ENCODE measurements around the gene ATP6AP2.

ATP6AP2 gene

DNA sequence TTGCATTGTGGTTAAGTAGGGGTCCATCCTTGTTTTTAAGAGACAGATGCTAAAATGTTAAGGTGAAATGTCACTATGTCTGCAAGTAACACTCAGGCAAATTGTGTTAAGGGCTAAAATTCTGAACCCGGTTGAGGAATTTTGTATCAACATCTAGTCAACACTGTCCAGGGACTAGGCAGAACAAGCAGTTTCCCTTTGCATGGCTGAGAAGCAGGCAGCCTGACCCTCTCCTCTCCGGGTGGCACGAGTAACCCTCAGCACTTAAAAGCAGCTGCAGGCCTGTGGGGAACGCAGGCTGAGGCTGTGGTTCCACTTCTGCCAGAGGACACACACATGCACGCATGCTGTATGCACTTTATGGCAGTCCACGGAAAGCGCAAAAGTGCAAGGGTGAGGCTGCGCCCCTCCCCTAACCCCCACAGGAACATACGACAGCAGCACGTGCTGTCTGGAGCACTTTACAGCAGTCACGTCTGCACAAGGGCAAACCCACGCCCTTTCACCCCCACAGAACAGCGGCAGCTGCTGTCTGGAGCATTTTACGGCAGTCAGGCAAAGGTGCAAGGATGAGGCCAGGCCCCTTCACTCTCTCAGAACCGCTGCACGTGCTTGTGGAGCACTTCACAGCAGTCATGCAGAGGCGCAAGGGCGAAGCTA, 41.8 kb downstream of the ATP6AP2 start:
- DNase-seq (ENCODE audit: low spot score), result no peak
- no peak overlapping the region for H3K4me3 ChIP-seq
- no peak overlapping the region for H3K27ac ChIP-seq
- TF ChIP-seq, protein P1, sequence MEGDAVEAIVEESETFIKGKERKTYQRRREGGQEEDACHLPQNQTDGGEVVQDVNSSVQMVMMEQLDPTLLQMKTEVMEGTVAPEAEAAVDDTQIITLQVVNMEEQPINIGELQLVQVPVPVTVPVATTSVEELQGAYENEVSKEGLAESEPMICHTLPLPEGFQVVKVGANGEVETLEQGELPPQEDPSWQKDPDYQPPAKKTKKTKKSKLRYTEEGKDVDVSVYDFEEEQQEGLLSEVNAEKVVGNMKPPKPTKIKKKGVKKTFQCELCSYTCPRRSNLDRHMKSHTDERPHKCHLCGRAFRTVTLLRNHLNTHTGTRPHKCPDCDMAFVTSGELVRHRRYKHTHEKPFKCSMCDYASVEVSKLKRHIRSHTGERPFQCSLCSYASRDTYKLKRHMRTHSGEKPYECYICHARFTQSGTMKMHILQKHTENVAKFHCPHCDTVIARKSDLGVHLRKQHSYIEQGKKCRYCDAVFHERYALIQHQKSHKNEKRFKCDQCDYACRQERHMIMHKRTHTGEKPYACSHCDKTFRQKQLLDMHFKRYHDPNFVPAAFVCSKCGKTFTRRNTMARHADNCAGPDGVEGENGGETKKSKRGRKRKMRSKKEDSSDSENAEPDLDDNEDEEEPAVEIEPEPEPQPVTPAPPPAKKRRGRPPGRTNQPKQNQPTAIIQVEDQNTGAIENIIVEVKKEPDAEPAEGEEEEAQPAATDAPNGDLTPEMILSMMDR (IDR thresholded peaks at IDR 0.05), result no peak

DNA sequence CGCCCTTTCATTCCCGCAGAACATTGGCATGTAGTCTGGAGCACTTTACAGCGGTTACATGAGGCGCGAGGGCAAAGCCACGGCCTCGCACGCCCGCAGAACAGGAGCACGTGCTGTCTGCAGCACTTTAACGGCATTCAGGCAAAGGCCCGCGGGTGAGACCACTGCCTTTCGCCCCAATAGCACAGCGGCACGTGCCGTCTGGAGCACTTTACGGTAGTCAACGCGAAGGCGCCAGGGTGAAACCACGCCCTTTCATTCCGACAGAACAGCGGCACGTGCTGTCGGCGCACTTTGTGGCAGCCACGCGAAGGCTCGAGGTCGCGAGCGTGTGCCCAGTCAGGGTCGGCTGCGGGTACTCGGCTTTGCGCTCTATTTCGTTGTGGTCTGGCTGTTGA, 42.4 kb downstream of the ATP6AP2 start, which contains the start of gene MPC1L:
MPC1L (plus strand) TSS at position 290 of the 398 bp plus-strand sequence. CDS start 138 bp downstream, outside the sequence.
- TF ChIP-seq, protein P1 (IDR thresholded peaks at IDR 0.05), result no peak
- H3K27ac ChIP-seq, result no peak within 1 kb of the TSS
- DNase-seq (ENCODE audit: low spot score), result no peak
- no peak within 1 kb of the TSS for H3K4me3 ChIP-seq

DNA sequence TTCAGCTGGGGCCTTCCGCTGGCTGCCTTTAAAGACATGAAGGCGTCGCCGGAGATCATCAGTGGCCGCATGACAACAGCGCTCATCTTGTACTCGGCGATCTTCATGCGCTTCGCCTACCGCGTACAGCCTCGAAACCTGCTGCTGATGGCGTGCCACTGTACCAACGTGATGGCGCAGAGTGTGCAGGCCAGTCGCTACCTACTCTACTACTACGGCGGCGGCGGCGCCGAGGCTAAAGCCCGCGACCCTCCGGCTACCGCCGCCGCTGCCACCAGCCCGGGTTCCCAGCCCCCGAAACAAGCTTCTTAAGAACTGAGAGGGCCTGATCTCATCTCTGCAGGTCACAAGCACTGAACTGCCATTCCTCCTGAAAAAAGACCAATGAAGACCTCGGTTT, 42.9 kb downstream of the ATP6AP2 start:
- Histone ChIP-seq H3K4me3 (no peak overlapping the region), H3K27ac (no peak overlapping the region)
- DNase-seq (ENCODE audit: low spot score), result no peak
- TF ChIP-seq, protein P1 (IDR thresholded peaks at IDR 0.05), result no peak

DNA sequence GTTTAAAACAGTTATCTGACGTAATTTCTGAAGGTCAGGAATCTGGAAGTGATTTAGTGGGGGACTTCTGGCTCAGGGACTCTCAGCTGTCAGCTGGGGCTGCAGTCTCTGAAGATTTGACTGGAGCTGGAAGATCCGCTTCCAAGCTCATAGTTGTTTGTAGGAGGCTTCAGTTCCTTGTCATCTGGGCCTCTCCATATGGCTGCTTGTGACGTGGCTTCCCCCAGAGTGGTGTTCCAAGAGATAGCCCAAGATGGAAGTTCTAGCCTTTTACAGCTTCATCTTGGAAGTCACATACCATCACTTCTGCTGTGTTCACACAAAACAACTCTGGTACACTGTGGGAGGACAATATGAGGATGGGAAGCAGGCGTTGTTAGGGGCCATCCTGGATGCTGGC, 44.5 kb downstream of the ATP6AP2 start:
- TF ChIP-seq, protein P1 (IDR thresholded peaks at IDR 0.05), result no peak
- no peak for DNase-seq (ENCODE audit: low spot score)
- Histone ChIP-seq H3K4me3 (no peak overlapping the region), H3K27ac (no peak overlapping the region)

DNA sequence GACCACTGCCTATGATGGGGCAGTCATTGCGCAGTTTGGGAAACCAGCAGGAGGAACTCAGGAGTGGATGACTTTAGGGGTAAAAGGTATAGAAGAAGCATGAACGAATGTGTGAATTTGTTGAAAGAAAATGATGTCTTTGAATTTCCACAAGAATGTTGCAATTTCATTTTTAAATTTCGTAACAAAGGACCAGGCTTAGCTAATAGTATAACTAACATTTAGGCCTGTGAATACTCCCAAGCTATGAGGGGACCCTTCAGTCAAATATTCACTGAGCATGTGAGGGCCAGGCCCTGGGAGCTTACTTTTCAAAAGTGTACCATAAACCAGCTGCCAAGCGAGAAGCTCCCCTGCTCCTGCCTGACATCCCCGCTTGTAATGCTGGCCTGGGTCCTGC, 47.7 kb downstream of the ATP6AP2 start:
- TF ChIP-seq, protein P1 (IDR thresholded peaks at IDR 0.05), result no peak

DNA sequence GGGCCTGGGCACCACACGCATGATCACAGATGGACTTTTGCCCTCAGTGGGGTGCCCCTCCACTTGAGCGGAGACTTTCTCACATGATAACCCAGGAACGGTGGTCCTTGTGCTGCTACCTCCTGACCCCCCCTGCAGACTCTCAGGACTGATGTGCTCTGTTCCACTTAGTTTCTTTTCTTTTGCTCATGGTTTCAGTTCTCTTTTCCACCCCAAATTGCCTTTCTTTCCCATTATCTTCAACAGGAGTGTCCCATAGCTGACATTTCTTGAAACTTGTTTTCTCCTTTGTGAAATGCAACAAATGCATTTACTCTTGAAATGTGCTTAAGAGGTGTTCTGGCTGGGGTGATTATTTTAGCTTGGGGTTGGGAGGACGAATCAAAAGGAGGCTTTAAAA, 51.4 kb downstream of the ATP6AP2 start:
- Histone ChIP-seq H3K4me3 (no peak overlapping the region), H3K27ac (no peak overlapping the region)
- TF ChIP-seq, protein P1 (IDR thresholded peaks at IDR 0.05), result no peak
- DNase-seq (ENCODE audit: low spot score), result no peak

More for the DNA sequence above, 47.7 kb downstream of the ATP6AP2 start:
- DNase-seq (ENCODE audit: low spot score), result no peak
- no peak overlapping the region for H3K27ac ChIP-seq
- H3K4me3 ChIP-seq, result no peak overlapping the region

DNA sequence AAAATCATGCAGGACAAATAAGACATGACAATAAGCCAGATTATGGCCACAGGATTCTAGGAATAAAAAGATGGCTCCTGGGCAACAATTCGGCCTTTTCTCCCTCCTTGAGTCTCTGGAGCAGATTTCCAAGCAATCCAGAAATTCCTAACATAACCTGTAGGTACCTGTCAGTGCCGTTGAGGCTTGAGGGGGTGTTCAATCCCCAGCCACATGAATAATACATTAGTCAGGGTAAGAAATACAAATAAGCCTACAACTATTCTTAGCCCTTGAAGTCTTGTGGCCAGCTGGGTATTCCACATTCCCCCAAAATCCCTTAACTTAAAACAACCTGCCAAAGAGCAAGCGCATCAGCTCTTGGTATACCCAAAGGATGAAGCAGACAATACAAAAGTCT, 56.9 kb downstream of the ATP6AP2 start:
- no peak for DNase-seq (ENCODE audit: low spot score)
- Histone ChIP-seq H3K27ac (no peak overlapping the region), H3K4me3 (no peak overlapping the region)
- TF ChIP-seq, protein P1 (IDR thresholded peaks at IDR 0.05), result no peak
